HepG2 (cell line): ENCODE measurements around the gene RHOG. TPM values are rescaled to one million over a fixed set of nuclear protein-coding genes. Genes with fewer than 3 reads are reported as not detected.

Experiments
- ATAC-seq: fragments of 200-7000 bp; cut with Tn5 transposase; 3 replicates; pipeline ENCODE4 v1.9.1; 2020; ENCODE audit warnings: mild to moderate bottlenecking, moderate library complexity
- BruUV-seq: library from RNA; stranded (reverse); fragments of 400-500 nt; replicated peaks from 2 replicates; lab custom pipeline; 2021; lab: Mats Ljungman, UMichigan
- CTCF ChIA-PET: fragments of 300-600 bp; formaldehyde crosslinking; extraction: SDS; loops from one replicate; lab custom pipeline; 2021; ENCODE audit warnings: low total read pairs, inconsistent platforms, low intra/inter-chr PET ratio; lab: Yijun Ruan, JAX
- POLR2A ChIA-PET: fragments of 350-600 bp; sonication (Branson Sonifier 250); formaldehyde crosslinking; loops from one replicate; lab custom pipeline; 2020; ENCODE audit warnings: antibody characterized with exemption, inconsistent platforms; lab: Yijun Ruan, JAX
- DNase-seq: peaks from one replicate; pipeline ENCODE4 v3.0.0-alpha.2; 2015; ENCODE audit warnings: low spot score
- FAIRE-seq: peaks from 3 replicates; lab custom pipeline; 2011; peaks lifted over from hg19 to GRCh38; lab: Jason Lieb, UNC
- H2AFZ ChIP-seq: one replicate; pipeline ENCODE4 v1.6.1; 2011; ENCODE audit warnings: low read length, inconsistent platforms
- H3K27ac ChIP-seq: fragments of 300-600 bp; 3 replicates; pipeline ENCODE4 v1.8.0; 2011; ENCODE audit warnings: mixed run types, mild to moderate bottlenecking, mixed read lengths, low read length, inconsistent platforms; ENCODE audit not compliant: insufficient read depth; ENCODE audit errors: extremely low read length
- H3K27me3 ChIP-seq, 2 experiments: fragments of 200-600 bp in 1 of 2; 2 replicates in 1 of 2; 3 replicates in 1 of 2; pipeline versions ENCODE4 v1.6.0 to v1.8.0; 2011; ENCODE audit warnings: low read length in 2 of 2, mild to moderate bottlenecking in 2 of 2, moderate library complexity in 2 of 2, inconsistent platforms in 1 of 2; ENCODE audit not compliant: insufficient read depth in 2 of 2, control insufficient read depth in 1 of 2
- H3K36me3 ChIP-seq, 2 experiments: fragments of 200-600 bp in 1 of 2; replicated peaks in 1 of 2; 2 replicates in 1 of 2; 3 replicates in 1 of 2; pipeline versions ENCODE4 v1.5.1 to v1.8.0; 2011; ENCODE audit warnings: low read length in 2 of 2, inconsistent platforms in 1 of 2; ENCODE audit not compliant: insufficient read depth in 2 of 2, control insufficient read depth in 1 of 2
- H3K4me1 ChIP-seq: 2 replicates; pipeline ENCODE4 v1.5.1; 2012; ENCODE audit warnings: low read length, inconsistent platforms; ENCODE audit not compliant: insufficient read depth
- H3K4me2 ChIP-seq: 2 replicates; pipeline ENCODE4 v1.6.0; 2011; ENCODE audit warnings: low read depth, low read length, inconsistent platforms
- H3K4me3 ChIP-seq, 3 experiments: fragments of 200-600 bp in 1 of 3; sonication (generic), shearing (Covaris generic) in 1 of 3; replicated peaks in 1 of 3; 2 replicates each; pipeline ENCODE4 v1.5.1; 2011 to 2016; ENCODE audit warnings: low read length in 3 of 3, inconsistent platforms in 2 of 3, low read depth in 2 of 3, mild to moderate bottlenecking in 2 of 3, control low read depth in 1 of 3, mixed read lengths in 1 of 3; ENCODE audit not compliant: insufficient read depth in 1 of 3
- H3K79me2 ChIP-seq: one replicate; pipeline ENCODE4 v1.6.1; 2011; ENCODE audit warnings: low read length, inconsistent platforms; ENCODE audit not compliant: insufficient read depth
- H3K9ac ChIP-seq: 2 replicates; pipeline ENCODE4 v1.6.0; 2011; ENCODE audit warnings: mild to moderate bottlenecking, low read depth, low read length, inconsistent platforms; ENCODE audit not compliant: insufficient read depth
- H3K9me3 ChIP-seq: 2 replicates; pipeline ENCODE4 v1.5.1; 2012; ENCODE audit warnings: mild to moderate bottlenecking, low read length
- H4K20me1 ChIP-seq: 2 replicates; pipeline ENCODE4 v1.6.0; 2011; ENCODE audit warnings: inconsistent platforms, mild to moderate bottlenecking, low read length, moderate library complexity; ENCODE audit not compliant: insufficient read depth
- ARID4A ChIP-seq: sonication (generic); formaldehyde crosslinking; IDR thresholded peaks from 2 replicates; pipeline ENCODE4 v1.5.0; 2020; ENCODE audit warnings: mild to moderate bottlenecking, missing genetic modification reagents, borderline replicate concordance
- TARDBP ChIP-seq: sonication (generic); formaldehyde crosslinking; IDR thresholded peaks from 2 replicates; pipeline ENCODE4 v1.8.0; 2022; ENCODE audit warnings: mild to moderate bottlenecking, missing genetic modification reagents
- ZNF432 ChIP-seq: sonication (generic); formaldehyde crosslinking; IDR thresholded peaks from 2 replicates; pipeline ENCODE4 v1.5.0; 2020; ENCODE audit warnings: missing genetic modification reagents, mild to moderate bottlenecking, borderline replicate concordance
- WGBS: methylation state at CpG from one replicate; pipeline ENCODE4 v1.1.6; 2017; ENCODE audit warnings: low lambda C conversion rate; 5-methylcytosine and 5-hydroxymethylcytosine counted together
- in situ Hi-C: cut with HindIII; loops from 2 replicates; pipeline ENCODE4 v1.10.0; 2017; ENCODE audit warnings: low pct_unique_long_range_greater_than_20kb; ENCODE audit not compliant: extremely low pct_ligation_motif_present
- intact Hi-C: fragments of 100-400 bp; cut with micrococcal nuclease; formaldehyde crosslinking; loops from one replicate; pipeline ENCODE4 v1.10.0; 2022; ENCODE audit not compliant: unreplicated experiment
- polyA plus RNA-seq, 8 experiments: library from polyadenylated mRNA; depleted of rRNA in 3 of 8; stranded (reverse) in 7 of 8; unstranded in 1 of 8; fragments of >200 nt; fragmentation: Illumina TruSeq in 4 of 8; extraction: Trizol in 4 of 8; gene quantifications; 2 replicates each; pipeline versions ENCODE4 v1.2.1 to v1.2.3, GENCODE V29; 2011 to 2016; ENCODE audit warnings: low read depth in 4 of 8, missing spikeins in 1 of 8, mixed read lengths in 1 of 8; ENCODE audit not compliant: insufficient read depth in 1 of 8
- total RNA-seq, 5 experiments: library from RNA; depleted of rRNA; stranded (reverse); fragments of >200 nt; fragmentation: Illumina TruSeq; extraction: Trizol; gene quantifications; 2 replicates each; pipeline ENCODE4 v1.2.3, GENCODE V29; 2016; ENCODE audit warnings: low read depth in 1 of 5
- TF ChIP-seq, protein P1 (sequence below): sonication (generic); formaldehyde crosslinking; IDR thresholded peaks from 2 replicates; pipeline ENCODE4 v1.8.0; 2022; ENCODE audit warnings: mild to moderate bottlenecking, missing genetic modification reagents

Gene RHOG
- total and polyA plus RNA-seq, 2 of the 13 experiments (the other 11 are each of a cell fraction or from before 2014, with no cell fraction given), result 7.7 to 23.4 TPM

- no peak for TF ChIP-seq ARID4A (CRISPR knock-in tag)
- TF ChIP-seq ZNF432 (CRISPR knock-in tag), result no peak
- TF ChIP-seq, all 625 proteins: peak for 0
These were observed 4.9 kb upstream of the RHOG start (continued) for GRCh38 chr11:3845670-3846069.

- DNase-seq (no peak), ATAC-seq (no peak), FAIRE-seq (no peak)
- no peak overlapping the region; the same call in 1 of the 2 replicates for H3K4me2 ChIP-seq
- BruUV-seq, result no TSS peak
- intact Hi-C loops (no loop called here), in situ Hi-C loops (loop anchor here (5.0 kb wide), 1 partner anchor 227 kb away; no protein-coding TSS in a partner anchor)
- H3K36me3 ChIP-seq, result no peaks in the 10 kb centered on the region
- POLR2A ChIA-PET, result no interaction called here
- WGBS, result 70% methylated on average over 1 of the region's 1 CpG
- H2AFZ ChIP-seq, result no peak overlapping the region
- H3K27ac ChIP-seq, result no peak overlapping the region
- no peak overlapping the region for H3K4me3 ChIP-seq
- CTCF ChIA-PET, result no interaction called here
- TF ChIP-seq, protein P1, sequence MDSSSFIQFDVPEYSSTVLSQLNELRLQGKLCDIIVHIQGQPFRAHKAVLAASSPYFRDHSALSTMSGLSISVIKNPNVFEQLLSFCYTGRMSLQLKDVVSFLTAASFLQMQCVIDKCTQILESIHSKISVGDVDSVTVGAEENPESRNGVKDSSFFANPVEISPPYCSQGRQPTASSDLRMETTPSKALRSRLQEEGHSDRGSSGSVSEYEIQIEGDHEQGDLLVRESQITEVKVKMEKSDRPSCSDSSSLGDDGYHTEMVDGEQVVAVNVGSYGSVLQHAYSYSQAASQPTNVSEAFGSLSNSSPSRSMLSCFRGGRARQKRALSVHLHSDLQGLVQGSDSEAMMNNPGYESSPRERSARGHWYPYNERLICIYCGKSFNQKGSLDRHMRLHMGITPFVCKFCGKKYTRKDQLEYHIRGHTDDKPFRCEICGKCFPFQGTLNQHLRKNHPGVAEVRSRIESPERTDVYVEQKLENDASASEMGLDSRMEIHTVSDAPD (CRISPR knock-in tag), result no peak
- no peak for TF ChIP-seq TARDBP (CRISPR knock-in tag)
- no peaks in the 10 kb centered on the region for H3K9me3 ChIP-seq
- no peaks in the 10 kb centered on the region for H4K20me1 ChIP-seq
- H3K79me2 ChIP-seq, result peaks cover 1% of the 10 kb centered on the region
- no peaks in the 10 kb centered on the region; a peak in 1 of 5 replicates for H3K27me3 ChIP-seq
- H3K4me1 ChIP-seq, result peaks cover 36% of the 10 kb centered on the region
- no peak overlapping the region for H3K9ac ChIP-seq
These were observed 4.5 kb upstream of the RHOG start for GRCh38 chr11:3845246-3845645.
